Measurements from ENCODE around the gene RPS6KA2.

RPS6KA2 gene

GRCh38 chr6:166656230-166657151 lies 29.4 kb upstream of the RPS6KA2 start:
- DNase-seq (ENCODE audit: low spot score), result no peak

GRCh38 chr6:166655713-166656229 lies 28.7 kb upstream of the RPS6KA2 start:
- no peak for DNase-seq (ENCODE audit: low spot score)

GRCh38 chr6:166655251-166655650 lies 28.2 kb upstream of the RPS6KA2 start:
- DNase-seq (ENCODE audit: low spot score), result no peak

DNA sequence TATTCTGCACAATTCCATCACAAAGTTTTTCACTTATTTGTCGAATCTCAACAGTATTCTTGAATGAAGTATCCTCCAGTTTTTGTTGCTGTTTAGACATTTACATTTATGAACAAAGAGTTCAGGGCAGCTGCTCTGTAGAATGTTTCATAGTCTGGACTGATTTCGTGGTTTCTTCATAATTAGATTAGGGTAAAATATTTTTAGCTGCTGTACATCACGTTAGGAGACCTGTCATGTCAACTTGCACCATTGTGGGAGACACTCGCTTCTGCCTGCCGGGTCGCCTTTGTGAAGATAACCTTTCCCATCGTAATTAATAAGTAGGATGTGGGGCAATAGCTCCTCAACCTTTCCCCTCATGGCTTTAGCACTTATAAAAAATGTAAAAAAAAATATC lies 27.5 kb upstream of the RPS6KA2 start:
- DNase-seq (ENCODE audit: low spot score), result no peak

GRCh38 chr6:166653639-166653941 lies 26.5 kb upstream of the RPS6KA2 start:
- no peak for DNase-seq (ENCODE audit: low spot score)

- no peak for DNase-seq (ENCODE audit: low spot score)
Observed at GRCh38 chr6:166650824-166651807, 24.1 kb upstream of the RPS6KA2 start.

DNA sequence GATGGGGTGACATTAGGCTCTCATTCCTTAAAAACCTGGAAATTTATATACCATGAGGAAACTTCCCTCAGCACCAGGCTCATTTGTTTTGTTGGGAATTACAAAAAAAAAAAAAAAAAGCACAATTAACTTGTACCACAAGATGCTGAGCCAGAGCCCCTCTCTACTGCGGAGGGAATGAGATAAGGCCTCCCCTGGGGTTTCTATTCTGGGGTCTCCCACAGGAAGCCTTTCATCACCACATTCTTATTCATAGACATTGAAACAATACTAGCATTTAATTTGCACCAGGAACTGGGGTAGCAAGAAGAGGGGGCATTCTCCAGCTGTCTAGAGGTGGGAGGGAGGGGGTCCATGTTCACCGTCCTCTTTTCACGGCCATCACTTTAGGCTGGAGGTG lies 23.0 kb upstream of the RPS6KA2 start:
- no peak for DNase-seq (ENCODE audit: low spot score)

GRCh38 chr6:166648846-166649245 lies 21.8 kb upstream of the RPS6KA2 start:
- no peak for DNase-seq (ENCODE audit: low spot score)

DNA sequence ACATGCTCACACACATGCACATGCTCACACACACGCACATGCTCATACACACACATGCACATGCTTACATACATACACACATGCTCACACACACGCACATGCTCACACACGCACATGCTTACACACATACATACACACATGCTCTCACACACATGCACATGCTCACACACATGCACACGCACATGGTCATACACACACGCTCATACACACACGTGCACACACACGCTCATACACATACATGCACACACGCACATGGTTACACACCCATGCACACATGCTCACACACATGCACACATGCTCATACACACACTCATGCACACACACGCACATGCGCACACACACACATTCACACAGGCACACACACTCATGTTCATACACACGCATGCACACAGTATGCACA lies 20.8 kb upstream of the RPS6KA2 start:
- no peak for DNase-seq (ENCODE audit: low spot score)

GRCh38 chr6:166646716-166647115 lies 19.7 kb upstream of the RPS6KA2 start:
- no peak for DNase-seq (ENCODE audit: low spot score)

DNA sequence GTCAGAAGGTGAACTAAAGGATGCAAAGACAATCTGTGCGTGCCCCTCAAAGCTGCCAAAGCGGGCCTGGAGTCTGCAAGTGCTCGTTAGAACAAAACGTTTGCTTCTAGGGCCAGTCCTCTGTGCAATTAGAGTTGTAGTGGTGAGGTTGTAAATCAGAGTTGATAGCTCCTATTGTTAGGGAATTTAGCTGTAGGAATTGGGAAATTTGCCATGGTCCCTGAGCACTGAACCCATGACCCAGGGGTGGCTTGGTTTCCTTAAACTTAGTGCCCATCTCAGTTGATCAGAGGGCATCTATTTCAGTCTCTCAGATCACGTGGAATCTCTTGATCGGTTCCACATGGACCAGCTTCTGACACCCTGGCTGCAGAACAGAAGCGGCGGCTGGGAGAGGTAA lies 18.8 kb upstream of the RPS6KA2 start:
- no peak for DNase-seq (ENCODE audit: low spot score)

GRCh38 chr6:166644681-166645080 lies 17.6 kb upstream of the RPS6KA2 start:
- DNase-seq (ENCODE audit: low spot score), result no peak

GRCh38 chr6:166643891-166644590 lies 17.0 kb upstream of the RPS6KA2 start:
- DNase-seq (ENCODE audit: low spot score), result no peak

GRCh38 chr6:166642646-166643045 lies 15.6 kb upstream of the RPS6KA2 start:
- DNase-seq (ENCODE audit: low spot score), result no peak

DNA sequence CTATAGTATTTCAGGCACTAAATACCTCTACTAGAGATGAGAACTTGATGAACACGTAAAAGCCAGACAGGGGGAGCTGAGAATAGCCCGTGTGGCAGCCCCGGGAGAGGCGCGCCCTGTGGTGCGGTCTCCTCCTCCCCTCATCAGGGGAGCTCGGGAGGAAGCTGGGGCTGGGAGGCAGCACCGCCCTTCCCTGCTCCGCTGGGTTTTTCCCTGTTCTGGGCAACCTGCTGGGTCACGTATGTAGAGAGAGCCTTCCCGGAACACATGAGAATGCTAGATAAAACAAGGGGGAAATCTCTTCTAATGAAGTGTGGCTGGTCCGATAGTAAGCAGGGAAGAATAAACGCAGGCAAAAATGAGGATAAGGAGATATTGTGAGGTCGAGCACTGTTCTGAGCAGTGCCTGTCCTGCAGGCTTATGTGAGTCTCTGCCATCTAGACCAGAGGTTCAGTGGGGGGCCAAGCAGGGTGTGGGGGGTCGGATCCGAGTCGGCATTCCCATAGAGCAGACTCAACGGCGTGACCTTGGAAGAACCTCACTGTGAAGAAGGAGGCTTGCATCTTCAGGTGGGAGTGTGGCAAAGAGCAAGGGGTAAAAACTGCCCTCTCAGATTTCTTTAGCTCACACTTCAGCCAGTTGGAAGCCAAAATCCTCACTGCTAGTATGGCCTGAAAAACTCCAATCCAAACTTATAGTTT lies 13.4 kb upstream of the RPS6KA2 start:
- DNase-seq (ENCODE audit: low spot score), result no peak

GRCh38 chr6:166639921-166640320 lies 12.9 kb upstream of the RPS6KA2 start:
- DNase-seq (ENCODE audit: low spot score), result no peak

GRCh38 chr6:166638573-166638964 lies 11.5 kb upstream of the RPS6KA2 start:
- no peak for DNase-seq (ENCODE audit: low spot score)

GRCh38 chr6:166637812-166638572 lies 10.9 kb upstream of the RPS6KA2 start:
- DNase-seq (ENCODE audit: low spot score), result no peak

GRCh38 chr6:166636934-166637333 lies 9.9 kb upstream of the RPS6KA2 start:
- no peak for DNase-seq (ENCODE audit: low spot score)

DNA sequence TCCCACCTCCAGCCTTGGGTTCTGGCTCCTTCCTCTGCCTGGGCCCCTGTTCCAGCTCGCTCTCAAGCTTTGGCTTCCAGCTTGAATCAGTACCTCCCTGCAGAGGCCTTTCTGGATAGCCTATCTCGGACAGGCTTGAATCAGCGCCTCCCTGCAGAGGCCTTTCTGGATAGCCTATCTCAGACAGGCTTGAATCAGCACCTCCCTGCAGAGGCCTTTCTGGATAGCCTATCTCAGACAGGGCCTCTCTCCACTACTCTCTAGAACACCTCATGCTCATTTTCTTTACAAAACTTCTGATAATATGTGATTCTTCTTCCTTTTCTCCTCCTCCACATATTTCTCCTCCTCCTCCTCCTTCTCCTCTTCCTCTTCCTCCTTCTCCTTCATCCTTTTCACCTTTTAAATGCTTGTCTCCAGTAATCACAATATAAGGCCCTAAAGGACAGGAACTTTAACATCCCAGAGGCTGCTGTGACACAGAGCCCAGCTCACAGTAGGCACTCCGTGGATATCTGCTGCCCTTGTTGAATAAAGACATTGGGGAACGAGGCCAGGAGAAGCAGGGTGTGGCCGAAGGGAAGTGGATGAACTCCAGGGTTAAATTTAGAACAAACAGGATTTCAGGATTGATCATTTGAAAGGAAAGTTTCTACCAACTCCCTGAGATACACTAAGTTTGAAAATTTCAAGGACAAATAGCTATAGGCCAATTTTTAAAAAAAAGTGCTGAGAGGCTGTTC lies 9.3 kb upstream of the RPS6KA2 start:
- no peak for DNase-seq (ENCODE audit: low spot score)

All from pons (tissue), 1 donor.